DOHH2 (cell line): ENCODE results near the gene SBK3.

Experiments used
- H3F3A ChIP-seq: fragments of 200-600 bp; sonication (generic), shearing (Covaris generic); 2 replicates; pipeline ENCODE4 v1.6.0; 2016; ENCODE audit warnings: antibody characterized with exemption, mild to moderate bottlenecking; ENCODE audit not compliant: control insufficient read depth, insufficient read depth
- H3K27ac ChIP-seq: fragments of 200-600 bp; sonication (generic); 2 replicates; pipeline ENCODE4 v1.5.1; 2014; ENCODE audit warnings: low read depth, mild to moderate bottlenecking, low read length, moderate library complexity
- H3K27me3 ChIP-seq: fragments of 200-600 bp; sonication (generic); 2 replicates; pipeline ENCODE4 v1.6.1; 2014; ENCODE audit warnings: mild to moderate bottlenecking, low read length, mixed read lengths; ENCODE audit not compliant: control insufficient read depth
- H3K36me3 ChIP-seq: fragments of 200-600 bp; sonication (generic); 2 replicates; pipeline ENCODE4 v1.6.1; 2014; ENCODE audit warnings: mild to moderate bottlenecking, low read length, moderate library complexity, mixed read lengths; ENCODE audit not compliant: control insufficient read depth
- H3K4me1 ChIP-seq: fragments of 200-600 bp; sonication (generic); 2 replicates; pipeline ENCODE4 v1.6.1; 2014; ENCODE audit warnings: mild to moderate bottlenecking, low read length, mixed read lengths; ENCODE audit not compliant: control insufficient read depth
- H3K4me2 ChIP-seq: fragments of 200-600 bp; sonication (generic); 2 replicates; pipeline ENCODE4 v1.6.0; 2014; ENCODE audit warnings: mild to moderate bottlenecking, low read length, moderate library complexity
- H3K4me3 ChIP-seq: fragments of 200-600 bp; sonication (generic); 2 replicates; pipeline ENCODE4 v1.5.1; 2014; ENCODE audit warnings: mild to moderate bottlenecking, low read length, mixed read lengths
- H3K79me2 ChIP-seq: fragments of 200-600 bp; sonication (generic); 2 replicates; pipeline ENCODE4 v1.6.1; 2014; ENCODE audit warnings: mild to moderate bottlenecking, low read length, mixed read lengths; ENCODE audit not compliant: control insufficient read depth
- H3K9me2 ChIP-seq: fragments of 200-600 bp; sonication (generic); replicated peaks from 2 replicates; pipeline ENCODE4 v1.6.1; 2014; ENCODE audit warnings: mild to moderate bottlenecking, low read length, mixed read lengths; ENCODE audit not compliant: control insufficient read depth
- H3K9me3 ChIP-seq: fragments of 200-600 bp; sonication (generic); 2 replicates; pipeline ENCODE4 v1.6.1; 2014; ENCODE audit warnings: antibody characterized with exemption, low read length, mixed read lengths; ENCODE audit not compliant: control insufficient read depth, insufficient read depth
- H4K20me1 ChIP-seq: fragments of 200-600 bp; sonication (generic); 2 replicates; pipeline ENCODE4 v1.6.0; 2014; ENCODE audit warnings: low read depth, mild to moderate bottlenecking, antibody characterized with exemption, low read length, moderate library complexity; ENCODE audit not compliant: control insufficient read depth, insufficient read depth
- CTCF ChIP-seq: fragments of 200-600 bp; sonication (generic); IDR thresholded peaks from one replicate; pipeline ENCODE4 v1.5.1; 2014; ENCODE audit warnings: antibody characterized with exemption, mild to moderate bottlenecking, low read depth, low read length; ENCODE audit not compliant: poor library complexity, severe bottlenecking
- EZH2phosphoT487 ChIP-seq: fragments of 200-600 bp; sonication (generic); IDR thresholded peaks from 2 replicates; pipeline ENCODE4 v1.6.1; 2017; ENCODE audit warnings: borderline replicate concordance, mild to moderate bottlenecking, antibody characterized with exemption, low read length, moderate library complexity, mixed read lengths

SBK3 gene

DNA sequence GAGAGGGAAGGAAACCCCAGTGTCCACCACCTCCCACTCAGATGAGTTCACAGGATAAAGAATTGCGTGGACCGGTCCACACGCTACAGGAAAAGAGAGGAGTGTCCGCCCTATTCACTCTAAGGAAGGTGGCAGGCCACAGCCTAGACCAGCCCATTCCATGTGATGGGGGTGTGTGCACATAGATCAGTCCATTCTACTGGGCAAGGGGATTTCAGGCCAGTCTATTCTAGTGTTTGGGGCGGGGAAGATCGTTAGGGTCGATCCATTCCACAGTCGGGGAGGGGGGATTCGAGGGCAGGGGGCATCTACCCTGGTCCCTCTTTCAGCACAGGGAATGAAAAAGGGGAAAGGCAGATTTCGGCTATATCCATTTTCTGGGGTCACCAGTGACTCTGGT lies 46.2 kb upstream of the SBK3 start:
- TF ChIP-seq EZH2phosphoT487 (no peak), CTCF (no peak)
- Histone ChIP-seq H3K4me1 (peaks cover 16% of the 10 kb centered on the region), H3K27ac (no peak overlapping the region), H3K27me3 (no peaks in the 10 kb centered on the region), H3K4me2 (no peak overlapping the region), H3K9me3 (no peaks in the 10 kb centered on the region), H3K9me2 (no peaks in the 10 kb centered on the region), H3K4me3 (no peak overlapping the region), H3K36me3 (peaks cover 19% of the 10 kb centered on the region), H4K20me1 (no peaks in the 10 kb centered on the region), H3K79me2 (no peaks in the 10 kb centered on the region), H3F3A (peaks cover 8% of the 10 kb centered on the region)

GRCh38 chr19:55590617-55591016 lies 45.3 kb upstream of the SBK3 start:
- H3K27ac ChIP-seq, result no peak overlapping the region
- no peaks in the 10 kb centered on the region for H3K9me2 ChIP-seq
- H3K36me3 ChIP-seq, result peaks cover 10% of the 10 kb centered on the region
- no peaks in the 10 kb centered on the region for H3K9me3 ChIP-seq
- no peak overlapping the region for H3K4me2 ChIP-seq
- peaks cover 13% of the 10 kb centered on the region for H3F3A ChIP-seq
- H4K20me1 ChIP-seq, result no peaks in the 10 kb centered on the region
- TF ChIP-seq EZH2phosphoT487, result no peak
- TF ChIP-seq CTCF, result no peak
- H3K27me3 ChIP-seq, result no peaks in the 10 kb centered on the region
- H3K79me2 ChIP-seq, result no peaks in the 10 kb centered on the region
- H3K4me3 ChIP-seq, result no peak overlapping the region
- H3K4me1 ChIP-seq, result peaks cover 26% of the 10 kb centered on the region

- Histone ChIP-seq H3K9me2 (no peaks in the 10 kb centered on the region), H3K36me3 (peaks cover 5% of the 10 kb centered on the region), H4K20me1 (no peaks in the 10 kb centered on the region), H3K27ac (no peak overlapping the region), H3K9me3 (no peaks in the 10 kb centered on the region), H3F3A (peaks cover 18% of the 10 kb centered on the region), H3K4me2 (no peak overlapping the region), H3K4me3 (no peak overlapping the region), H3K4me1 (peaks cover 31% of the 10 kb centered on the region), H3K79me2 (no peaks in the 10 kb centered on the region), H3K27me3 (no peaks in the 10 kb centered on the region)
- no peak for TF ChIP-seq EZH2phosphoT487
- TF ChIP-seq CTCF, result no peak
Measured at GRCh38 chr19:55590109-55590508, 44.8 kb upstream of the SBK3 start.

DNA sequence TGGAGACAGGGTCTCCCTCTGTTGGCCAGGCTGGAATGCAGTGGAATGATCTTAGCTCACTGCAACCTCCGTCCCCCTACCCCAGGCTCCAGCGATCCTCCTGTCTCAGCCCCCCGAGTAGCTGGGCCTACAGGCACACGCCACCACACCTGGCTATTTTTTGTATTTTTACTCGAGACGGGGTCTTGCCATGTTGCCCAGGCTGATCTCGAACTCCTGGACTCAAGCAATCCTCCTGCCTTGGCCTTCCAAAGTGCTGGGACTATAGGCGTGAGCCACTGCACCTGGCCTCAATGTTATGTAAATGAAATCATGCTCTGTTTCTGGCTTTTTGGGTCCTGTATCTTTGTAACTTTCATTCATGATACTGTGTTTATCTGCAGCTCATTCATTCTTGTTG lies 43.4 kb upstream of the SBK3 start:
- no peak for TF ChIP-seq CTCF
- TF ChIP-seq EZH2phosphoT487, result no peak
- H3K4me1 ChIP-seq, result peaks cover 34% of the 10 kb centered on the region
- no peaks in the 10 kb centered on the region for H4K20me1 ChIP-seq
- no peak overlapping the region for H3K4me2 ChIP-seq
- H3K9me3 ChIP-seq, result no peaks in the 10 kb centered on the region
- no peaks in the 10 kb centered on the region for H3K9me2 ChIP-seq
- H3F3A ChIP-seq, result peaks cover 28% of the 10 kb centered on the region
- H3K36me3 ChIP-seq, result no peaks in the 10 kb centered on the region; the same call in 1 of the 2 replicates
- no peak overlapping the region for H3K27ac ChIP-seq
- no peaks in the 10 kb centered on the region for H3K27me3 ChIP-seq
- no peak overlapping the region for H3K4me3 ChIP-seq
- no peaks in the 10 kb centered on the region for H3K79me2 ChIP-seq
